Measurements from ENCODE around the gene CCDC120. TPM values are rescaled to one million over a fixed set of nuclear protein-coding genes. Genes with fewer than 3 reads are reported as not detected.

CCDC120 gene
- total RNA-seq, 1 experiment from 2014 or later: 14.5 TPM

DNA sequence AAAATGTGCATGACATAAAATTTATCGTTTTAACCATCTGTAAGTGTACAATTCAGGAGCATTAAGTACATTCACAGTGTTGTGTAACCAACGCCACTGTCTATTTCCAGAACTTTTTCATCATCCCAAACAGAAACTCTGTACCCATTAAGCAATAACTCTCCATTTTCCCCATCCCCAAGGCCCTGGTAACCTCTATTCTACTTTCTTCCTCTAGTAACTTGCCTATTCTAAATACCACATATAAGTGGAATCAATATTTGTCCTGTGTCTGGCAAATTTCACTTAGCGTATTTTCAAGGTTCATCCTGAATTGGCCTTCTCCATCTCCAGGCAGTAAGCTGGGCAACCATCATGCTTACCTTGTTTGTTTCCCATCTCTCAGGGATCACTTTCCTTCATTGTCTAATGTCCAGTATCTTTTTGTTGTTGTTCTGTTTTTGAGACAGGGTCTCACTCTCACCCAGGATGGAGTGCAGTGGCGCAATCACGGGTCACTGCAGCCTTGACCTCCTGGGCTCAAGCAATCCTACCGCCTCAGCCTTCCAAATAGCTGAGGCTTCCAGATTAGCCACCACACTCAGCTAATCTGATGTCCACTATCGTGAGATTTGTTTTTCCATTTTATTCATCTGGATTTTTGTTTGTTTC is 39.1 kb upstream of the CCDC120 start:
- Histone ChIP-seq H3K79me2 (ENCODE audit: insufficient read depth, low read length) (no peaks in the 10 kb centered on the region), H2BK15ac (ENCODE audit: low read depth, low read length) (no peak overlapping the region), H3K9me3 (ENCODE audit: control insufficient read depth, low read depth, low read length) (no peaks in the 10 kb centered on the region), H4K20me1 (ENCODE audit: control insufficient read depth, insufficient read depth, insufficient read length) (no peaks in the 10 kb centered on the region), H3K14ac (ENCODE audit: insufficient read depth, low read length) (no peak overlapping the region), H2BK120ac (ENCODE audit: low read depth, low read length, poor library complexity, severe bottlenecking) (no peak overlapping the region), H3K4ac (ENCODE audit: low read depth, low read length) (no peak overlapping the region), H4K91ac (ENCODE audit: insufficient read length, low read depth, low read length) (no peak overlapping the region), H4K5ac (ENCODE audit: insufficient read length, low read depth, low read length) (no peak overlapping the region), H3K27ac (ENCODE audit: insufficient read length, low read depth, low read length) (no peak overlapping the region), H2AFZ (ENCODE audit: low read length) (no peak overlapping the region), H3T11ph (ENCODE audit: low read length) (no peak overlapping the region), H3K56ac (ENCODE audit: insufficient read length, low read depth, low read length) (no peak overlapping the region), H2BK12ac (ENCODE audit: insufficient read length, low read depth, low read length) (no peak overlapping the region), H3K4me1 (ENCODE audit: insufficient read depth, low read length) (no peaks in the 10 kb centered on the region), H2BK5ac (ENCODE audit: insufficient read length, low read length) (no peak overlapping the region), H3K27me3 (ENCODE audit: insufficient read depth, low read length) (no peaks in the 10 kb centered on the region), H3K79me1 (ENCODE audit: insufficient read depth, low read depth, low read length, poor library complexity, severe bottlenecking) (no peaks in the 10 kb centered on the region), H3K23me2 (ENCODE audit: insufficient read length, low read depth, low read length, poor library complexity, severe bottlenecking) (no peaks in the 10 kb centered on the region), H3K23ac (ENCODE audit: insufficient read length, low read depth, low read length) (no peak overlapping the region), H3K18ac (ENCODE audit: insufficient read length, low read depth, low read length) (no peak overlapping the region), H3K4me2 (ENCODE audit: insufficient read depth, insufficient read length, low read length) (no peak overlapping the region), H2BK20ac (ENCODE audit: low read depth, low read length, poor library complexity, severe bottlenecking) (no peak overlapping the region), H3K9ac (ENCODE audit: extremely low read depth, insufficient read length, low read length) (no peak overlapping the region), H4K8ac (replicated peaks; ENCODE audit: insufficient read length, low read depth, low read length) (no peak overlapping the region), H2AK5ac (ENCODE audit: insufficient read length, low read length) (no peak overlapping the region)
- DNase-seq: no peak
- TF ChIP-seq, protein P1, sequence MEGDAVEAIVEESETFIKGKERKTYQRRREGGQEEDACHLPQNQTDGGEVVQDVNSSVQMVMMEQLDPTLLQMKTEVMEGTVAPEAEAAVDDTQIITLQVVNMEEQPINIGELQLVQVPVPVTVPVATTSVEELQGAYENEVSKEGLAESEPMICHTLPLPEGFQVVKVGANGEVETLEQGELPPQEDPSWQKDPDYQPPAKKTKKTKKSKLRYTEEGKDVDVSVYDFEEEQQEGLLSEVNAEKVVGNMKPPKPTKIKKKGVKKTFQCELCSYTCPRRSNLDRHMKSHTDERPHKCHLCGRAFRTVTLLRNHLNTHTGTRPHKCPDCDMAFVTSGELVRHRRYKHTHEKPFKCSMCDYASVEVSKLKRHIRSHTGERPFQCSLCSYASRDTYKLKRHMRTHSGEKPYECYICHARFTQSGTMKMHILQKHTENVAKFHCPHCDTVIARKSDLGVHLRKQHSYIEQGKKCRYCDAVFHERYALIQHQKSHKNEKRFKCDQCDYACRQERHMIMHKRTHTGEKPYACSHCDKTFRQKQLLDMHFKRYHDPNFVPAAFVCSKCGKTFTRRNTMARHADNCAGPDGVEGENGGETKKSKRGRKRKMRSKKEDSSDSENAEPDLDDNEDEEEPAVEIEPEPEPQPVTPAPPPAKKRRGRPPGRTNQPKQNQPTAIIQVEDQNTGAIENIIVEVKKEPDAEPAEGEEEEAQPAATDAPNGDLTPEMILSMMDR (conservative IDR thresholded peaks at IDR 0.05): no peak
- WGBS (ENCODE audit: extremely low coverage, insufficient read length, low lambda C conversion rate): no CpG with 5 or more reads among the region's 7 CpGs
- Mint-ChIP-seq H3K27ac (no peak overlapping the region), H3K4me3 (no peak overlapping the region), H3K9me3 (peaks cover 50 to 53% of the 10 kb centered on the region in 2 experiments), H3K36me3 (ENCODE audit: insufficient read depth in 1 of 3, low read depth in 3 of 3) (peaks cover 2 to 9% (median 7%) of the 10 kb centered on the region in 3 experiments), H3K27me3 (ENCODE audit: low read depth) (peaks cover 2% of the 10 kb centered on the region), H3K4me1 (no peaks in the 10 kb centered on the region)

Data from H9 (cell line).